Measurements from ENCODE around the gene TSPEAR. TPM values are rescaled to one million over a fixed set of nuclear protein-coding genes. Genes with fewer than 3 reads are reported as not detected.

Gene TSPEAR
- total and polyA plus RNA-seq, 2 of the 13 experiments (the other 11 are each of a cell fraction or from before 2014, with no cell fraction given) = 0.07 to 0.32 TPM

- TF ChIP-seq, protein P1, sequence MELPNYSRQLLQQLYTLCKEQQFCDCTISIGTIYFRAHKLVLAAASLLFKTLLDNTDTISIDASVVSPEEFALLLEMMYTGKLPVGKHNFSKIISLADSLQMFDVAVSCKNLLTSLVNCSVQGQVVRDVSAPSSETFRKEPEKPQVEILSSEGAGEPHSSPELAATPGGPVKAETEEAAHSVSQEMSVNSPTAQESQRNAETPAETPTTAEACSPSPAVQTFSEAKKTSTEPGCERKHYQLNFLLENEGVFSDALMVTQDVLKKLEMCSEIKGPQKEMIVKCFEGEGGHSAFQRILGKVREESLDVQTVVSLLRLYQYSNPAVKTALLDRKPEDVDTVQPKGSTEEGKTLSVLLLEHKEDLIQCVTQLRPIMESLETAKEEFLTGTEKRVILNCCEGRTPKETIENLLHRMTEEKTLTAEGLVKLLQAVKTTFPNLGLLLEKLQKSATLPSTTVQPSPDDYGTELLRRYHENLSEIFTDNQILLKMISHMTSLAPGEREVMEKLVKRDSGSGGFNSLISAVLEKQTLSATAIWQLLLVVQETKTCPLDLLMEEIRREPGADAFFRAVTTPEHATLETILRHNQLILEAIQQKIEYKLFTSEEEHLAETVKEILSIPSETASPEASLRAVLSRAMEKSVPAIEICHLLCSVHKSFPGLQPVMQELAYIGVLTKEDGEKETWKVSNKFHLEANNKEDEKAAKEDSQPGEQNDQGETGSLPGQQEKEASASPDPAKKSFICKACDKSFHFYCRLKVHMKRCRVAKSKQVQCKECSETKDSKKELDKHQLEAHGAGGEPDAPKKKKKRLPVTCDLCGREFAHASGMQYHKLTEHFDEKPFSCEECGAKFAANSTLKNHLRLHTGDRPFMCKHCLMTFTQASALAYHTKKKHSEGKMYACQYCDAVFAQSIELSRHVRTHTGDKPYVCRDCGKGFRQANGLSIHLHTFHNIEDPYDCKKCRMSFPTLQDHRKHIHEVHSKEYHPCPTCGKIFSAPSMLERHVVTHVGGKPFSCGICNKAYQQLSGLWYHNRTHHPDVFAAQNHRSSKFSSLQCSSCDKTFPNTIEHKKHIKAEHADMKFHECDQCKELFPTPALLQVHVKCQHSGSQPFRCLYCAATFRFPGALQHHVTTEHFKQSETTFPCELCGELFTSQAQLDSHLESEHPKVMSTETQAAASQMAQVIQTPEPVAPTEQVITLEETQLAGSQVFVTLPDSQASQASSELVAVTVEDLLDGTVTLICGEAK (IDR thresholded peaks at IDR 0.05) = no peak
- TF ChIP-seq, protein P1 (CRISPR knock-in tag; IDR thresholded peaks at IDR 0.05) = no peak
- TF ChIP-seq, protein P2, sequence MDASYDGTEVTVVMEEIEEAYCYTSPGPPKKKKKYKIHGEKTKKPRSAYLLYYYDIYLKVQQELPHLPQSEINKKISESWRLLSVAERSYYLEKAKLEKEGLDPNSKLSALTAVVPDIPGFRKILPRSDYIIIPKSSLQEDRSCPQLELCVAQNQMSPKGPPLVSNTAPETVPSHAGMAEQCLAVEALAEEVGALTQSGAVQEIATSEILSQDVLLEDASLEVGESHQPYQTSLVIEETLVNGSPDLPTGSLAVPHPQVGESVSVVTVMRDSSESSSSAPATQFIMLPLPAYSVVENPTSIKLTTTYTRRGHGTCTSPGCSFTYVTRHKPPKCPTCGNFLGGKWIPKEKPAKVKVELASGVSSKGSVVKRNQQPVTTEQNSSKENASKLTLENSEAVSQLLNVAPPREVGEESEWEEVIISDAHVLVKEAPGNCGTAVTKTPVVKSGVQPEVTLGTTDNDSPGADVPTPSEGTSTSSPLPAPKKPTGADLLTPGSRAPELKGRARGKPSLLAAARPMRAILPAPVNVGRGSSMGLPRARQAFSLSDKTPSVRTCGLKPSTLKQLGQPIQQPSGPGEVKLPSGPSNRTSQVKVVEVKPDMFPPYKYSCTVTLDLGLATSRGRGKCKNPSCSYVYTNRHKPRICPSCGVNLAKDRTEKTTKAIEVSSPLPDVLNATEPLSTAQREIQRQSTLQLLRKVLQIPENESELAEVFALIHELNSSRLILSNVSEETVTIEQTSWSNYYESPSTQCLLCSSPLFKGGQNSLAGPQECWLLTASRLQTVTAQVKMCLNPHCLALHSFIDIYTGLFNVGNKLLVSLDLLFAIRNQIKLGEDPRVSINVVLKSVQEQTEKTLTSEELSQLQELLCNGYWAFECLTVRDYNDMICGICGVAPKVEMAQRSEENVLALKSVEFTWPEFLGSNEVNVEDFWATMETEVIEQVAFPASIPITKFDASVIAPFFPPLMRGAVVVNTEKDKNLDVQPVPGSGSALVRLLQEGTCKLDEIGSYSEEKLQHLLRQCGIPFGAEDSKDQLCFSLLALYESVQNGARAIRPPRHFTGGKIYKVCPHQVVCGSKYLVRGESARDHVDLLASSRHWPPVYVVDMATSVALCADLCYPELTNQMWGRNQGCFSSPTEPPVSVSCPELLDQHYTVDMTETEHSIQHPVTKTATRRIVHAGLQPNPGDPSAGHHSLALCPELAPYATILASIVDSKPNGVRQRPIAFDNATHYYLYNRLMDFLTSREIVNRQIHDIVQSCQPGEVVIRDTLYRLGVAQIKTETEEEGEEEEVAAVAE (CRISPR knock-in tag; IDR thresholded peaks at IDR 0.05; ENCODE audit: borderline replicate concordance) = 0 out of 2 replicates have a peak, but pooled peaks have one; percentile 50
- TF ChIP-seq ZNF335 (CRISPR knock-in tag; IDR thresholded peaks at IDR 0.05) (peak; percentile 64; the same call in 1 of the 2 replicates), GLI4 (CRISPR knock-in tag; IDR thresholded peaks at IDR 0.05; ENCODE audit: borderline replicate concordance) (peak; percentile 94; the same call in 1 of the 2 replicates), ZNF781 (CRISPR knock-in tag; IDR thresholded peaks at IDR 0.05; ENCODE audit: borderline replicate concordance, not compliant biosample characterization) (no peak), SMAD9 (CRISPR knock-in tag; IDR thresholded peaks at IDR 0.05) (0 out of 2 replicates have a peak, but pooled peaks have one; percentile 49), ZNF670 (CRISPR knock-in tag; IDR thresholded peaks at IDR 0.05; ENCODE audit: borderline replicate concordance) (peak; percentile 66; the same call in 1 of the 2 replicates), ZNF350 (CRISPR knock-in tag; IDR thresholded peaks at IDR 0.05; ENCODE audit: borderline replicate concordance, low read depth) (peak; percentile 62; the same call in 1 of the 2 replicates), ZNF564 (CRISPR knock-in tag; IDR thresholded peaks at IDR 0.05) (0 out of 2 replicates have a peak, but pooled peaks have one; percentile 31), ZNF329 (CRISPR knock-in tag; IDR thresholded peaks at IDR 0.05; ENCODE audit: low read depth) (0 out of 2 replicates have a peak, but pooled peaks have one; percentile 37), NFE2L1 (CRISPR knock-in tag; IDR thresholded peaks at IDR 0.05; ENCODE audit: borderline replicate concordance) (no peak)
- TF ChIP-seq, protein P3, sequence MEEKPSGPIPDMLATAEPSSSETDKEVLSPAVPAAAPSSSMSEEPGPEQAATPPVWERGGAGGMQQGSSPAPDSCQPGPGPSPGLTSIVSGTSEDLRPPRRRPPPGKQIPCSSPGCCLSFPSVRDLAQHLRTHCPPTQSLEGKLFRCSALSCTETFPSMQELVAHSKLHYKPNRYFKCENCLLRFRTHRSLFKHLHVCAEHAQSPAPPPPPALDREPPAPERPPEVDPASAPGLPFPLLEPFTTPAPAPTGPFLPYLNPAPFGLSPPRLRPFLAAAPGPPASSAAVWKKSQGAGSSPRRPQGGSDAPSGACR (CRISPR knock-in tag; IDR thresholded peaks at IDR 0.05) = no peak; the same call in 1 of the 2 replicates
Measured at GRCh38 chr21:44702973-44703730, 8.2 kb downstream of the TSPEAR start (continued).
